ENCODE data around the gene WWOX. TPM values are rescaled to one million over a fixed set of nuclear protein-coding genes. Genes with fewer than 3 reads are reported as not detected.

Gene WWOX
- total RNA-seq, 1 experiment from 2014 or later: 35.6 TPM

GRCh38 chr16:79127766-79128165 is 1028.3 kb downstream of the WWOX start:
- intact Hi-C loops (cut with micrococcal nuclease; ENCODE audit: unreplicated experiment): no loop called here
- no peaks in the 10 kb centered on the region for H3K9me2 ChIP-seq (ENCODE audit: insufficient read depth)
- H3K4me3 ChIP-seq: no peak overlapping the region
- ChIA-PET POLR2A (ENCODE audit: unreplicated experiment) (no interaction called here), CTCF (no interaction called here)
- H3K27ac ChIP-seq: no peak overlapping the region
- no peaks in the 10 kb centered on the region for H3K9me3 ChIP-seq (ENCODE audit: insufficient read depth, low read depth)
- H2AFZ ChIP-seq: no peak overlapping the region
- no peak for TF ChIP-seq EZH2 (IDR thresholded peaks at IDR 0.05; ENCODE audit: low read depth)
- TF ChIP-seq CTCF (conservative IDR thresholded peaks at IDR 0.05): no peak
- no peaks in the 10 kb centered on the region for H3K79me2 ChIP-seq (ENCODE audit: low read depth)
- H3K36me3 ChIP-seq (ENCODE audit: low read depth): no peaks in the 10 kb centered on the region
- DNase-seq: no peak
- no peak overlapping the region for H3K4me2 ChIP-seq
- H4K20me1 ChIP-seq (ENCODE audit: insufficient read depth): no peaks in the 10 kb centered on the region
- H3F3A ChIP-seq (ENCODE audit: insufficient read depth, low read depth): no peaks in the 10 kb centered on the region
- no peaks in the 10 kb centered on the region for H3K27me3 ChIP-seq (ENCODE audit: insufficient read depth, low read depth)
- H3K4me1 ChIP-seq (replicated peaks; ENCODE audit: insufficient read depth): no peaks in the 10 kb centered on the region
- no TSS peak for BruUV-seq (replicated peaks)

GRCh38 chr16:79128706-79129105 is 1029.3 kb downstream of the WWOX start:
- CTCF ChIA-PET: no interaction called here
- intact Hi-C loops (cut with micrococcal nuclease; ENCODE audit: unreplicated experiment): no loop called here
- H3K4me1 ChIP-seq (replicated peaks; ENCODE audit: insufficient read depth): no peaks in the 10 kb centered on the region
- H3K9me2 ChIP-seq (ENCODE audit: insufficient read depth): no peaks in the 10 kb centered on the region
- H2AFZ ChIP-seq: no peak overlapping the region
- H3K4me3 ChIP-seq: no peak overlapping the region
- DNase-seq: no peak
- no peaks in the 10 kb centered on the region for H3K36me3 ChIP-seq (ENCODE audit: low read depth)
- no peak overlapping the region for H3K4me2 ChIP-seq
- POLR2A ChIA-PET (ENCODE audit: unreplicated experiment): no interaction called here
- BruUV-seq (replicated peaks): no TSS peak
- no peak for TF ChIP-seq CTCF (conservative IDR thresholded peaks at IDR 0.05)
- no peaks in the 10 kb centered on the region for H3F3A ChIP-seq (ENCODE audit: insufficient read depth, low read depth)
- no peaks in the 10 kb centered on the region for H3K27me3 ChIP-seq (ENCODE audit: insufficient read depth, low read depth)
- no peak overlapping the region for H3K27ac ChIP-seq
- no peaks in the 10 kb centered on the region for H4K20me1 ChIP-seq (ENCODE audit: insufficient read depth)
- no peaks in the 10 kb centered on the region for H3K79me2 ChIP-seq (ENCODE audit: low read depth)
- H3K9me3 ChIP-seq (ENCODE audit: insufficient read depth, low read depth): no peaks in the 10 kb centered on the region

- no peaks in the 10 kb centered on the region for H3K36me3 ChIP-seq (ENCODE audit: low read depth)
- no peaks in the 10 kb centered on the region for H3K79me2 ChIP-seq (ENCODE audit: low read depth)
- no peak overlapping the region for H2AFZ ChIP-seq
- H4K20me1 ChIP-seq (ENCODE audit: insufficient read depth): no peaks in the 10 kb centered on the region
- H3K27me3 ChIP-seq (ENCODE audit: insufficient read depth, low read depth): no peaks in the 10 kb centered on the region
- no peak overlapping the region for H3K4me3 ChIP-seq
- ChIA-PET CTCF (no interaction called here), POLR2A (ENCODE audit: unreplicated experiment) (no interaction called here)
- no peaks in the 10 kb centered on the region for H3F3A ChIP-seq (ENCODE audit: insufficient read depth, low read depth)
- TF ChIP-seq EZH2 (IDR thresholded peaks at IDR 0.05; ENCODE audit: low read depth) (no peak), CTCF (conservative IDR thresholded peaks at IDR 0.05) (no peak)
- no peak overlapping the region for H3K4me2 ChIP-seq
- no peaks in the 10 kb centered on the region for H3K4me1 ChIP-seq (replicated peaks; ENCODE audit: insufficient read depth)
- no TSS peak for BruUV-seq (replicated peaks)
- intact Hi-C loops (cut with micrococcal nuclease; ENCODE audit: unreplicated experiment): no loop called here
- H3K9me2 ChIP-seq (ENCODE audit: insufficient read depth): no peaks in the 10 kb centered on the region
- H3K9me3 ChIP-seq (ENCODE audit: insufficient read depth, low read depth): no peaks in the 10 kb centered on the region
- DNase-seq: no peak
- no peak overlapping the region for H3K27ac ChIP-seq
Observed at GRCh38 chr16:79130616-79131015, 1031.2 kb downstream of the WWOX start.

Data from PC-9 (cell line).